GM12892 (cell line): ENCODE data around the gene TRMT44.
"Not testable (repeated sequence)": the region's sequence is repeated elsewhere in the genome, so short reads cannot be mapped to it uniquely, and the experiment has no call there.

Experiments used
- POLR2A ChIP-seq: IDR thresholded peaks from 2 replicates; pipeline ENCODE4 v1.6.1; 2011; ENCODE audit warnings: low read depth, low read length, control low read depth
- POLR2AphosphoS5 ChIP-seq: IDR thresholded peaks from 2 replicates; pipeline ENCODE4 v1.6.1; 2011; ENCODE audit warnings: low read depth, low read length, control low read depth
- TAF1 ChIP-seq: IDR thresholded peaks from 2 replicates; pipeline ENCODE4 v1.6.1; 2011; ENCODE audit warnings: low read depth, mild to moderate bottlenecking, control low read depth, low read length, borderline replicate concordance

DNA sequence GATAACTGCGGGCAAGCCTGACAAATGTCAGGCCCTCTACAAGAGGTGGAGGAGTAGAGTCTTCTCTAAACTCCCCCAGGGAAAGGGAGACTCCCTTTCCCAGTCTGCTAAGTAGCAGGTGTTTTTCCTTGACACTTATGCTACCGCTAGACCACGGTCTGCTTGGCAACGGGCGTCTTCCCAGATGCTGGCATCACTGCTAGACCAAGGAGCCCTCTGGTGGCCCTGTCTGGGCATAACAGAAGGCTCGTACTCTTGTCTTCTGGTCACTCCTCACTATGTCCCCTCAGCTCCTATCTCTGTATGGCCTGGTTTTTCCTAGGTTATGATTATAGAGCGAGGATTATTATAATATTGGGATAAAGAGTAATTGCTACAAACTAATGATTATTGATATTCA, 33.7 kb upstream of the TRMT44 start:
- TF ChIP-seq POLR2AphosphoS5, POLR2A, TAF1: not testable (repeated sequence)
